Umbilical cord (tissue), 2 donors: ENCODE results near the gene ZNF688. TPM values are rescaled to one million over a fixed set of nuclear protein-coding genes. Genes with fewer than 3 reads are reported as not detected.
"Not testable (repeated sequence)": the region's sequence is repeated elsewhere in the genome, so short reads cannot be mapped to it uniquely, and the experiment has no call there.

ENCODE experiments used
- DNase-seq: peaks from one replicate; pipeline ENCODE4 v3.0.0-alpha.2; 2015; ENCODE audit warnings: low spot score
- total RNA-seq: library from RNA; depleted of rRNA; stranded (reverse); fragments of >200 nt; gene quantifications from one replicate; pipeline ENCODE4 v1.2.3, GENCODE V29; 2014; ENCODE audit warnings: low replicate concordance; ENCODE audit not compliant: insufficient read depth

ZNF688 gene
- total RNA-seq, 1 donor from 2014 or later = 5.1 TPM

- DNase-seq = no peak
Observed at GRCh38 chr16:30557707-30557956, 13.9 kb downstream of the ZNF688 start.

GRCh38 chr16:30556125-30556473 is 15.4 kb downstream of the ZNF688 start:
- DNase-seq = no peak

DNA sequence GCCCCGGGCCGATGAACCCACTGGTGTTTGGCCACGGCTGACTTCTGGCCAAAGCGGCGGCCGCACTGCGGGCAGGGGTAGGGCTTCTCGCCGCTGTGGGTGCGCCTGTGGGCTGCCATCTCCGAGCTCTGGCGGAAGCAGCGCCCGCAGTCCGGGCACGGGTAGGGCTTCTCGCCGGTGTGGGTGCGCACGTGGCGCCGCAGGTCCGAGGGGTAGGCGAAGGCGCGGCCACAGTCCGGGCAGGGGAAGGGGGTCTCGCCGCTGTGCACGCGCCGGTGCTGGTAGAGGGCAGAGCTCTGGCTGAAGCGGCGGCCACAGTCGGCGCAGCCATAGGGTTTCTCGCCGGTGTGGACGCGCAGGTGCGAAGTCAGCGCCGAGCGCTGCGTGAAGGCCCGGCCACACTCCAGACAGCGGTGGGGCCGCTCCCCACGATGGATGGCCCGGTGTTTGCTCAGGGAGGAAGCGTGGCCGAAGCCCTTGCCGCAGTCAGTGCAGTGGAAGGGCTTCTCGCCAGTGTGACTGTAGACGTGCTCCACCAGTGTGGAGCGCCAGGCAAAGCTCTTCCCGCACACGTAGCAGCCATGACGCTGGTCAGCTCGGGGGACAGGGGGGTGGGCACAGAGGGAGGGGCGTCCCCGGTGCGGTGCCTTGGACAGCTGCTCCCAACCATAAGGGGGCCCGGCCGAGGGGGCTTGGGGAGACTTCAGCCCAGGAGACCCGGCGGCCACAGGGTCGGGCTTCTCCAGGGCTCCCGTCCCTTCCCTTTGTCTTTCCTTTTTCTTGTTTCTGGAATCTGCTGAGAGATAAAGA is 16.0 kb downstream of the ZNF688 start:
- DNase-seq = no peak

DNA sequence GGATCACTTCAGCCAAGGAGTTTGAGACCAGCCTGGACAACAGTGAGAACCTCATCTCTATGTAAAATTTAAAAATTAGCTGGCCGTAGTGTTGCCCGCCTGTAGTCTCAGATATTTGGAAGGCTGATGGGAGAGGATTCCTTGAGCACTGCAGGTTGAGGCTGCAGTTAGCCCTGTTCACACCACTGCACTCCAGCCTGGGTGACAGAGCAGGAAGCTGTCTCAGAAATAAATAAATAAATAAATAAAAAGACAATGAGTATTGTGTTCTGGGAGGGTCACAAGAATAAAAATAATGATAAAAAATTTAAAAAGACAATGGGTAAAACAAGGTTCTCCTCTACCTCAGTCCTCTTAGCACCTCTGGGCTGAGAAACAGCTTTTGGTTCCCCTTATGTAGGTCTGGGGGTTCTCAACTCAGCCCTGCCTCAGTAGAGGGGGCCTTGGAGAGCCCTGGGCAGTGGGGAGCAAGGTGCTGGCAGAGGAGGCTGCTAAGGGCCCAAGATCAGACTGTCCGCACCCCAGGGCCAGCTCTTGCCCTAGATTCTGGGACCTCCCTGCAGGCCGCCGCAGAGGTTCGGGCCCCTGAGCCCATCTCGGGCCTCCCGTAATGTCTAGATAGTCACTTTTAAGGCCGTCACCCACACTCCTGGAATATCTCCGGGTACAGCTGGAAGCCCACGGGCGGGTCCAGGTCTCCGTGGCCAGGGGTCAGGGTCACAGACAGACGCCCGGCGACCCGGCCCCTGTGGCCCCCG is 16.8 kb downstream of the ZNF688 start:
- DNase-seq = no peak

DNA sequence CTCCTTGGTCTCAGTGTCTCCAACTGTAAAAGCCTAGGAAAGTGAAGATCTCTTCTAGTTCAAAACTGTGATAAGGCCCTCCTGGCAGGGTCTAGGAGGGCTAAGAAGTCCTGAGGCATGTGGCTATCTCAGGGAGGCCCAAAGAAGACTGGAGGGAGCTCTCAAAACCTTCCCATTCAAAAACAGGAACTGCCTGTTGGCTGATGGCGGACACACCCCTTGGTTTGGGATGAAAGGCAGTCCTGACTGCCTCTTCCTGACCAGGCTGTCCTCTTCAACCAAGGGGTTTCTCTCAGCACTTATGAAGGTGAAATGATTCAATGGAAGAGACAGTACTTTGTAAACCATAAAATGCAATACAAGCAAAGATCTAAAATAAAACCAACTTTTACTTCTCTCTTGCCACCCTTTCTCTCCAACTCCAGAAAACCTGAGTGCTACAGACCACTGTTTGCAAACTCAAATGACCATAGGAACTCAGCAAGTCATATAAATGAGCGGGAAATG is 18.1 kb downstream of the ZNF688 start:
- no peak for DNase-seq

GRCh38 chr16:30552956-30553355 is 18.6 kb downstream of the ZNF688 start:
- no peak for DNase-seq

DNA sequence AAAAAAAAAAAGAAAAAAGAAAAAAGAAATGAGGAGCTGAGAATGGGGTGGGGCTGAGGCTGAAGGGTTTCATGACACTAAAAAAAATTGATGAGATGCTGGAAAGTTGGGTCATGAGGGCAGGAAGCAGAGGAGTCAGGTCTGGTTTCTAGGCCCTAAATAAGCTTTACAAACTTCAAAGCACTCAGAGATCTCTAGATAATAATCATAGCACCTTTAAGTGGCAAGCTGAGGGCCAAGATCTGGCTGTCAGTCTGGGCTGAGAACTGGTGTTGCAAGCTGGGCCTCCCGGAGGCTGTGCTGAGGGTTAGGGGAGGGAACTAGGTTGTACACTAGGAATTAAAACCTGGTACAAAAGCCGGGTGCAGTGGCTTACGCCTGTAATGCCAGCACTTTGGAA is 19.7 kb downstream of the ZNF688 start:
- DNase-seq = no peak

DNA sequence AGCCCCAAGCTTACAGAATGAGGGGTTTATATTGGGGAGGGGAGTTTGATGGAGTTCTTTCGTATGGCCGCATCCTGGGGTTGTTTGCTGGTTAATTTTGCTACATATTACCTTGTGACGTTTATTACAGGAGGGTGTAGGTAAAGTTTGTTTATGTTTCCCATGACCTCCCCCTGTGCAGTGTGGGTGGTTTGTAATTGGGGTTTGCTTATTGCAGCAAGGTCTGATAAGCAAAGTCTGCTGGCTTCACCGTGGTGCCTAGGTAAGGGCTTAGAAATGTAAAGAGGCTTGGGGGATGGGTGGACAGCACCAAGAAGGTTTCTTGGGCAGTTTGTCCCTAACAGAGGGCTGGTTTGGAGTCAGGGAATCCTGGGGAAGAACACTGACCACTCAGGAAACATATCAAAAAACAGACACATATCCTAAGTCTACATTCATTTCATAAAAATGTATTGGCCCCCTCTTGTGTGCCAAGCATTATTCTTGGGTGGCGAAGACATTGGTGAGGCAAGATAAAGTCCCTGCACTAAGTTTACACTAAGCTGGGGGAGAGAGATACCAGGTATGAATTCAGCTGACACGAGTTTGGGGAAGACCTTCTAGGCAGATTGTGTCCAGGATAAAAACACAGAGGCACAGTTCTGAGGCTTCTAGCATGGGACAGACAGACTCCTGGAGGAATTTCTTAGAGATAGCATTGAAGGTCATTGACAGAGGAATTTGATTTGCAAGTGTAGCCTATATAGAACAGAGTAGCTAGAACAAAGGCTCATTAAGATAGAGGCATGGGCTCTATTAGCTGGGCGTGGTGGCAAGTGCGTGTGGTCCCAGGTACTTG is 22.9 kb downstream of the ZNF688 start:
- DNase-seq = no peak

DNA sequence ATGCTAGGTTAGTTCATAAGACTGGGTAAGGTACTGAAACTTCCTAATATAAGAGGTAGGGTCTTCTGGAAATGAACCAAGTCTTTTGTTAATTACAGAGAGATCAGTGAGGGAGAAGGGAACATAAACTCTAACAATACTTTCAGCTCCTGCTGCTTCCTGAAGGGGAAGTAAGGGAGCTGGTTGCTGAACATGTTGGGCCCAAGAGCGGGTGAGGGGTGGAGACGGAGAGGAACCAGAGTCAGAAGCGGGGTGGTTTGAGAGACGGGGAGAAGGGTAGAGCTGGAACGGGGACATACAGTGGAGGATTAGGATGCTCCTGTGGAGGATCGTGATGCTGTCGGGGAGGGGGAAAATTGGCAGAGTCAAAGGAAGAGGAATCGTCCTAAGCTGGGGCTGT is 25.4 kb downstream of the ZNF688 start:
- DNase-seq = no peak

GRCh38 chr16:30543067-30543466 is 28.4 kb downstream of the ZNF688 start:
- no peak for DNase-seq

GRCh38 chr16:30541502-30542329 is 29.8 kb downstream of the ZNF688 start:
- peak; percentile 65 for DNase-seq

DNA sequence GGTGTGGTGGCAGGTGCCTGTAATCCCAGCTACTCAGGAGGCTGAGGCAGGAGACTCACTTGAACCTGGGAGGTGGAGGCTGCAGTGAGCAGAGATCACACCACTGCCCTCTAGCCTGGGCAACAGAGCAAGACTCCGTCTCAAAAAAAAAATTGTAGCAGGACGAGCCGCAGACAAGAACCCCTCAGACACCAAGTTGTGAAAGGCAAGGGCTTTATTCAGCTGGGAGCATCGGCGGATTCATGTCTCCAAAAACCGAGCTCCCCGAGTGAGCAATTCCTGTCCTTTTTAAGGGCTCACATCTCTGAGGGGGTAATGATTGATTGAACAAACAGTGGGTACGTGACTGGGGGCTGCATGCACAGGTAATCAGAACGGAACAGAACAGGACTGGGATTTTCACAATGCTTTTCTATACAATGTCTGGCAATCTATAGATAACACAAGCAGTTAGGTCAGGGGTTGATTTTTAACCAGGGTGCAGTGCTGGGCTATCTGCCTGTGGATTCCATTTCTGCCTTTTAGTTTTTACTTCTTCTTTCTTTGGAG is 30.5 kb downstream of the ZNF688 start:
- not testable (repeated sequence) for DNase-seq

DNA sequence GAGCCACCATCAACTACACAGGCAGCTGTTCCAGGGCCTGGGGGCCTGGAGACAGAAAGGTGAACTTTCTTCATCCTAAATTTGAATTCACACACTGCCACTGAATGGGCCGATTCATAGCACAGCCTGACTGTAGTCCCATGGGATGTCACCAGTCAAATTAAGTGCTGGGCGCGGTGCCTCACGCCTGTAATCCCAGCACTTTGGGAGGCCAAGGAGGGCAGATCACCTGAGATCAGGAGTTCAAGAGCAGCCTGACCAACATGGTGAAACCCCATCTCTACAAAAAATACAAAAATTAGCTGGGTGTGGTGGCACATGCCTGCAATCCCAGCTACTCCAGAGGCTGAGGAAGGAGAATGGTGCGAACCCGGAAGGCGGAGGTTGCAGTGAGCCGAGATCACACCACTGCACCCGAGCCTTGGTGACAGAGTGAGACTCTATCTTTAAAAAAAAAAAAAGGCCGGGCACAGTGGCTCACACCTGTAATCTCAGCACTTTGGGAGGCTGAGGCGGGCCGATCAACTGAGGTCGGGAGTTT is 31.5 kb downstream of the ZNF688 start:
- DNase-seq = not testable (repeated sequence)

DNA sequence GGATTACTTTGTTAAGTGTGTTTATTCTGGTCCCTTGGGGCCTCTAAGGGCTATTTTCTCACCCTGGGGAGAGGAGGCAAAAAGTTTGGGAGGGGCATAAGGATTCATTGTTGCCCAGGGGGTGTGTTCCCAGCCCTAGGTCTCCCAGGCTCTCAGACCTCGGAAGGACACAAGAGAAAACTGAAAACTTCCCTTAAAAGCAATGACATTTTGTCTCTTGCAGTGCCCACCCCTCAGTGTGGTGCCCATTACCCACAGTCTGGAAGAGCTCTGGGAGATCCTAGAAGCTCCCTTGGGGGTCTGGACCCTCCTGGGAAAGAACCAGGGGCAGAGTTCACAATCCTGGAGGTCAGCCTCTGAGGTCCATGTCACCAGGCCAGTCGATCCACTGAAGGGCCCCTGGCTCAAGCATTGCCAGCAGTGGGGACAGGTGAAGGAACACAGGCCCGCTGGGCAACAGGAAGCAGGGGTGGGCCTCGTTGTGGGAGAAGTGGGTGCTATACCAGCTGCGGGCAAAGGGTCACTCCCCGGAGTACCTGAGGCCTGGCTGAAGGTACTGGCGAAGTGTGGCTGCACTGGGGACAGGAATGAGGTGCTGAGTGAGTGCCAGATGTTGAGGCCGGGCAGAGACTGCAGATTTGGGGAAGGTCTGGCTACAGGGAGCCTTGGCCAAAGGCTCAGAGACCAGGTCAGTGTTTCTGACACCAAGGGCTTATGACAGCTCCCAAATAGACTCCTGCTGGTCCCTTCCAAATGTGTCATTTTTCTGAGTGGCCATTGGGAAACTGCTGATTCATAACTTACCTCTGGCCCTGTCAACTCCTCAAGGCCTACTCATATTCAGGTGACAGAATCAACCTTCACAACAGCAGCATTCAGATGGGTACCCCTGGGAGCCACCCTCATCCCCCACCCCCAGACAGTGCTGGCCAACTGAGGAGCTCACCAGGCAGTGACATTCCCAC is 32.2 kb downstream of the ZNF688 start:
- DNase-seq = no peak

DNA sequence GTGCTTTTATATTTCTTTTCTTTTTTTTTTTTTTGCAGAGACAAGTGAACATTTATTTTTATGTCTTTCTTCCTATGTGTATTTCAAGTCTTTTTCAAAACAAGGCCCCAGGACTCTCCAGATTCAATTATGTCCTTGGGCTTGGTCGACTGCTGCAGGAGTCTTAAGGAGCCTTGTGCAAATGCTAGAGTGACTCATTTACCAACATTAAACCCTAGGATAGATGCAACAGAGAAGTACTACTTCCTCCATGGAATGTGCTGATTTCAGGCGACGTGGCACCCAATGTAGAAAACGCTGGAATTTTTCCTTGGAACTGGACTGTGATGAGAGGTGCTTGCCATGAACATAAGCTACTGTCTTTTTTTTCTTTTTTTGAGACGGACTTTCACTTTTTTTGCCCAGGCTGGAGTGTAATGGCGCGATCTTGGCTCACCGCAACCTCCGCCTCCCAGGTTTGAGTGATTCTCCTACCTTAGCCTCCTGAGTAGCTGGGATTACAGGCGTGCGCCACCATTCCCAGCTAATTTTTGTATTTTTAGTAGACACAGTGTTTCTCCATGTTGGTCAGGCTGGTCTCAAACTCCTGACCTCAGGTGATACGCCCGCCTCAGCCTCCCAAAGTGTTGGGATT is 35.0 kb downstream of the ZNF688 start:
- DNase-seq = not testable (repeated sequence)

DNA sequence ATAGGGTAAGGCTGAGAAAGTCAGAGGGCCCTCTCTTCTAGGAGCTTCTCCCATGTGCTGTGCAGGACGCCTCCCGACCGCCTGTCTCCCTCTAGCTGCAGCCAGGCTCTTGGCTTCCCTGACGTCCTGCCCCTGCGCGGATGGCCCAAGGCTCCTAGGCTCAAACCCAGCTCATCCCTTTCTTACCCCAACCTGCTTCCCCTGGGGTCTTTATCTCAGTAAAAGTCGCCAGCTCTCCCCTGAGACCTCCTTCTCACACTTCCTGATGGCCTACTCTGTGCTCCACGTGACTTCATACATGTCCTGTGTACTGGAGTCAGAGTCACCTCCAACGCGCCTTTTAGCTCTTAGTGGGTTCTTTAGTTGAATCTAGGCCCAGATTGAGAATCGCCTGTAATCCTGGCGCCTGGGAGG is 35.7 kb downstream of the ZNF688 start:
- DNase-seq = peak; percentile 86

- peak; percentile 55 for DNase-seq
Observed at GRCh38 chr16:30535106-30535776, 36.3 kb downstream of the ZNF688 start.

DNA sequence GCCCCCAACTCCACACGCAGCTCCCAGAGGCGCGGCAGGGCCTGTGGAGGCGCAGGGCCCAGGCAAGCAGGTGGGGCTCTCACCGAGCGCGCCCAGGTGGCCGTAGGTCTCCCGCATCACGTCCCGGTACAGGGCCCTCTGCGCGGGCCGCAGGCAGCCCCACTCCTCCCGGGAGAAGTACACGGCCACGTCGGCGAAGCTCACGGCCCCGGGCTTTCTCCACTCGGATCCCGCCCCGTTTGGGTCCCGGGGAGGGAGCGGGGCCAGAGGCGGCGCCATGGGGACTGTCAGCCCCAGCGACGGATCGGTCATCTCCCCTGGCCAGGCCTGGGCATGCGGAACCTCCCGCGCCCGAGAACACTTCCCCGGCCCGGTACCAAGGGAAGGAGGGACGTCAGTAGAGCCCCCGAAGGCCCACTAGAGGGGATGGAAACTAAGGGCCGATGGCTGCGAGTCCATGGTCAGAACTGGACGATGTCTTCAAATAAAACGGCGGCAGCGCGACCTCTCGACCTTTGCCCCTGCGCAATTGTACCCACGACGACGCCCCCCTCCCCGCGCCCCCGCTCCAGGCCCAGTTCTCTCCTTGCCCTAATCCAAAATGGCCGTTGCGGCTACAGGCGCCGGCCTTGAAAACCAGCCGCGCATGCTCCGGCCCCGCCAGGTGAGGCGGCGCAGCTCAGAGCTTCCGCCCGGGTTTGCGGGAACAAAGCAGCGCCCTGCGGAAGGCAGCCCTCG is 37.0 kb downstream of the ZNF688 start, which contains the start of gene ZNF747:
Gene ZNF747, minus strand, starts transcription at position 491 of the 738 bp plus-strand sequence. Its CDS starts 179 bp downstream, at position 312.
- DNase-seq = peak; percentile 95
